Mucosa of stomach (tissue), 1 donor: ENCODE results near the gene SSH2.
"Not testable (repeated sequence)": the region's sequence is repeated elsewhere in the genome, so short reads cannot be mapped to it uniquely, and the experiment has no call there.

ENCODE experiments used
- H3K27me3 ChIP-seq: one replicate; pipeline ENCODE4 v1.7.0; 2013; ENCODE audit warnings: mild to moderate bottlenecking, low read length; ENCODE audit not compliant: control insufficient read depth, insufficient read depth
- H3K36me3 ChIP-seq: one replicate; pipeline ENCODE4 v1.7.0; 2013; ENCODE audit warnings: low read length; ENCODE audit not compliant: control insufficient read depth, insufficient read depth
- H3K4me1 ChIP-seq: one replicate; pipeline ENCODE4 v1.7.0; 2013; ENCODE audit warnings: mild to moderate bottlenecking, low read length; ENCODE audit not compliant: control insufficient read depth, insufficient read depth
- H3K4me3 ChIP-seq: one replicate; pipeline ENCODE4 v1.7.0; 2013; ENCODE audit warnings: low read length
- H3K9ac ChIP-seq: one replicate; pipeline ENCODE4 v1.7.0; 2013; ENCODE audit warnings: mild to moderate bottlenecking, low read length, moderate library complexity
- H3K9me3 ChIP-seq: one replicate; pipeline ENCODE4 v1.7.0; 2013; ENCODE audit warnings: mild to moderate bottlenecking, low read length, moderate library complexity; ENCODE audit not compliant: control insufficient read depth
- donor health status: Pancreatic carcinoma.

SSH2 gene

DNA sequence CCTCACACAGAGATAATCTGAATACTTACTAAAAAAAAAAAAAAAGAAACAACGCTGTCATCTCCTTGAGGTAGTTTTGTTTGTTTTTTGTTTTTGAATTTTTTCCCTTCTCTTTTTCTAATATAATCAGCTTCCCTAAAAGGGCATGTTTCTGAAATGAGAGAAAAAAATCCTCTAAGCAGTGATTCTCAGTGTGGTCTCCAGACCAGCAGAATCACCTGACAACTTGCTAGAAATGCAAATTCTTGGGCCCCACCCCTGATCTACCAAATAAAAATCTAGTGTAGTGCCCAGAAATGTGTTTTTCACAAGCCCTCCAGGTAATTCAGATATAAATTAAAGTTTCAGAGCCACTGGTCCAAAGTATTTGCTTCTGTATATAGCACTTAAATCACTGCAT lies 65.4 kb downstream of the SSH2 start:
- Histone ChIP-seq H3K4me1 (peaks cover 4% of the 10 kb centered on the region), H3K27me3 (no peaks in the 10 kb centered on the region), H3K4me3 (no peak overlapping the region), H3K9ac (no peak overlapping the region), H3K36me3 (no peaks in the 10 kb centered on the region), H3K9me3 (no peaks in the 10 kb centered on the region)

DNA sequence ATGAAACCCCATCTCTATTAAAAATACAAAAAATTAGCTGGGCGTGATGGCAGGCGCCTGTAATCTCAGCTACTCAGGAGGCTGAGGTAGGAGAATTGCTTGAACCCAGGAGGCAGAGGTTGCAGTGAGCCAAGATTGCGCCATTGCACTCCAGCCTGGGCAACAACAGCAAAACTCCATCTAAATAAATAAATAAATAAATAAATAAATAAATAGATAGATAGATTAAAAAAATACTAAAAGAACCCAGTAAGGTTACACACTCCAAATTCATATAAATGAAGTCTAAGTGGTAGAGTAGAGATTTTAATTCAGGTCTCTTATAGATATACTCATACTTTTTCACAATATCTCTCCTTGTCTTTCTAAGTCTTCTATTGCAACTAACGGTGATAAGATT lies 65.9 kb downstream of the SSH2 start:
- not testable (repeated sequence) for H3K9me3 ChIP-seq

DNA sequence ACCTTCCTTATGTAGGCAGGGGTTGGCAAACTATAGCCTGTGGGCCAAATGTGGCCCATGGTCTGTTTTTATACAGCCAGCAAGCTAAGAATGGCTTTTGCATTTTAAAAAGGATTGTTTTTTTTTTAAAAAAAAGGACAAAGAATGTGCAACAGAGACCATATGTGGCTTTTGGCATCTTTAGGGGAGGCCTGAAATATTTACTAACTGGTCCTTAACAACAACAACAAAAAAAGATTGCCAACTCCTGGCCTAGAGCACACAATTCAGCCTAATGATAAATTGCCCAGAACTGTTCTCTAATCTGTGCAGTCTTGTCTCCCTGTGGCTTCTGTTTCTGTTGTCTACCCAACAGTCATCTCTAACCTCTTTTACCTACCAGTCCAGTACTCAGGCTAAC lies 67.1 kb downstream of the SSH2 start:
- no peaks in the 10 kb centered on the region for H3K9me3 ChIP-seq
- no peaks in the 10 kb centered on the region for H3K36me3 ChIP-seq
- H3K27me3 ChIP-seq: no peaks in the 10 kb centered on the region

More for the DNA sequence above, 65.9 kb downstream of the SSH2 start:
- not testable (repeated sequence) for H3K36me3 ChIP-seq, H3K4me3 ChIP-seq, H3K9ac ChIP-seq, H3K27me3 ChIP-seq, H3K4me1 ChIP-seq

DNA sequence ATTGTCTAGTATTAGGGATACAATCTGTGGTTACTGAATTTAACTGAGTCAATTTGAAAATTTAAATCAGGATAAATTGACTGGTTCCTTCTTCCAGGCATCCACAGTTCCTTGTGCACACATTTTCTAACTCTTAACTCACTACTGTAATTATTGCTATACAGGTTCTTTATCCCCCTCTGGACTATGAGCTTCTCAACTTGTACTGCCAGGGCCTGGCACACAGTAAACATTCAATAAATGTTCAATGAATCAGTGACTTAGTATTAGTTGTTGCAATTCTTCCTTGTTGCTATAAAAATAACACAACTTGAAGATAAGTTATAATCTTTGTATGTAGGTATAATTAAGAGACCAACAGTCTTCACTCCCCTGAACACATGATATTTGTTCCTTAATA lies 67.9 kb downstream of the SSH2 start:
- Histone ChIP-seq H3K4me3 (no peak overlapping the region), H3K36me3 (no peaks in the 10 kb centered on the region), H3K9me3 (no peaks in the 10 kb centered on the region), H3K4me1 (peaks cover 4% of the 10 kb centered on the region), H3K27me3 (no peaks in the 10 kb centered on the region), H3K9ac (no peak overlapping the region)

More for the DNA sequence above, 67.1 kb downstream of the SSH2 start:
- no peak overlapping the region for H3K4me3 ChIP-seq
- peaks cover 4% of the 10 kb centered on the region for H3K4me1 ChIP-seq
- no peak overlapping the region for H3K9ac ChIP-seq

DNA sequence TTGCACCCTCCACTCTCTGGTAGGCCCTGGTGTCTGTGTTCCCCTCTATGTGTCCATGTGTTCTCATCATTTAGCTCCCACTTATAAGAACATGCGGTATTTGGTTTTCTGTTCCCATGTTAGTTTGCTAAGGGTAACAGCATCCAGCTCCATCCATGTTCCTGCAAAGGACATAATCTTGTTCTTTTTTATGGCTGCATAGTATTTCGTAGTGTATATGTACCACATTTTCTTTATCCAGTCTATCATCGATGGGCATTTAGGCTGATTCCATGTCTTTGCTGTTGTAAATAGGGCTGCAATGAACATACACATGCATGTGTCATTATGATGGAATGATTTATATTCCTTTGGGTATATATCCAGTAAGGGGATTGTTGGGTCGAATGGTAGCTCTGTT lies 70.6 kb downstream of the SSH2 start:
- H3K4me3 ChIP-seq, H3K27me3 ChIP-seq, H3K9ac ChIP-seq, H3K4me1 ChIP-seq, H3K9me3 ChIP-seq, H3K36me3 ChIP-seq: not testable (repeated sequence)

DNA sequence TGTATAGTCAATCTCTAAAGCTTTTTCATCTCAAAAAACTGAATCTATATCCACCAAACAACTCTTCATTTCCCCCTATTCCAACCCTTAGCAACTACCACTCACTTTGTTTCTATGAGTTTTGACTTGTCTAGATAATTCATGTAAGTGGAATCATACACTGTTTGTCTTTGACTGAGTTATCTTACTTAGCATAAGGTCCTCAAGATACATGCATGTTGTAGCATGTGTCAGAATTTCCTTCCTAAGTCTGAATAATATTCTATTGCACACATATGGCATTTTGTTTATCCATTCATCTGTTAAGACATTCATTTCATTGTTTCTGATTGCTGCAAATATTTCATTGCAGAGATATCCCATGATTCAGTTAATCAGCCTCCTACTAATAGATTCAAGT lies 72.2 kb downstream of the SSH2 start:
- no peaks in the 10 kb centered on the region for H3K36me3 ChIP-seq
- no peaks in the 10 kb centered on the region for H3K4me1 ChIP-seq
- no peaks in the 10 kb centered on the region for H3K27me3 ChIP-seq
- no peak overlapping the region for H3K9ac ChIP-seq
- no peak overlapping the region for H3K4me3 ChIP-seq
- H3K9me3 ChIP-seq: no peaks in the 10 kb centered on the region

DNA sequence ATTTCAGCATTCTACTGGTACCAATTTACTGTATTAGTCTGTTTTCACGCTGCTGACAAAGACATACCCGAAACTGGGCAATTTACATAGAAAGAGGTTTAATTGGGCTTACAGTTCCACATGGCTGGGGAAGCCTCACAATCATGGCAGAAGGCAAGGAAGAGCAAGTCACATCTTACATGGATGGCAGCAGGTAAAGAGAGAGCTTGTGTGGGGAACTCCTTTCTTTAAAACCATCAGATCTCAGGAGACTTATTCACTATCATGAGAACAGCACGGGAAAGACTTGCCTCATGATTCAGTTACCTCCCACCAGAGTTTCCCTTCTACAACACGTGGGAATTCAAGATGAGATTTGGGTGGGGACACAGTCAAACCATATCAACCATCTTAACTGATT lies 72.9 kb downstream of the SSH2 start:
- H3K9me3 ChIP-seq, H3K36me3 ChIP-seq, H3K9ac ChIP-seq, H3K4me1 ChIP-seq, H3K27me3 ChIP-seq, H3K4me3 ChIP-seq: not testable (repeated sequence)

DNA sequence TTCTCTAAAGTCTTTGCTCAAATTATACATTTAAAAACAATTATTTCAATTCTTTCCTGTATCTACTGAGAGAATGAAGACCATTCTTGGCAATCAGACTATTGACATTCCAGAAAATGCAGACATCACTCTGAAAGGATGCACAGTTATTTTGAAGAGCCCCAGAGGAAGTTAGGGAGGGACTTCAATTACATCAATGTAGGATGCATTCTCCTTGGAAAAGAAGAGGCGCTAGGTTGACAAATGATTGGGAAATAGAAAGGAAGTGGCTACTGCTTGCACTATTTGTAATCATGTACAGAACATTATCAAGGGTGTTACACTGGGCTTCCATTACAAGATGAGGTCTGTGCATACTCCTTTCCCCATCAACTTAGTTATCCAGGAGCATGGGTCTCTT lies 74.3 kb downstream of the SSH2 start:
- Histone ChIP-seq H3K36me3 (no peaks in the 10 kb centered on the region), H3K27me3 (no peaks in the 10 kb centered on the region), H3K4me3 (no peak overlapping the region), H3K9ac (no peak overlapping the region), H3K9me3 (no peaks in the 10 kb centered on the region), H3K4me1 (peaks cover 2% of the 10 kb centered on the region)

DNA sequence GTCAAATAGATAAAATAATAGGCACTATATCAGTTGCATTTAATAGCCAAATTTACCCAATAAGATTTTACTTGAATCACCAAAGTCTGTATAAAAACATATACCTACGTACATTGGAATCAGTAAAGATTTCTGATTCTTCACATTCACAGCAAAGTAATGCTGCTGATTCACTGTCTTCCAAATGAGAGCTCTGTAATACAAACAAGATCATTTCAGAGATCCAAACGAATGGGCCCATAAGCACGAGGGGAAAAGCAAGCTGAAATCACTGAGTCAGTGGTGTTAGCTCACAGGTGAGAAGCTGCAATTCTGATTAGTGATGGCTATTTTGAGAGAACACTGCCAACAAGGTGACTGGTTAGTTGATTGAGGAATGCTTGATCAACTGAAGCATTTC lies 81.3 kb downstream of the SSH2 start:
- Histone ChIP-seq H3K9me3 (no peaks in the 10 kb centered on the region), H3K9ac (no peak overlapping the region), H3K4me3 (no peak overlapping the region), H3K36me3 (no peaks in the 10 kb centered on the region), H3K27me3 (no peaks in the 10 kb centered on the region), H3K4me1 (peaks cover 8% of the 10 kb centered on the region)

DNA sequence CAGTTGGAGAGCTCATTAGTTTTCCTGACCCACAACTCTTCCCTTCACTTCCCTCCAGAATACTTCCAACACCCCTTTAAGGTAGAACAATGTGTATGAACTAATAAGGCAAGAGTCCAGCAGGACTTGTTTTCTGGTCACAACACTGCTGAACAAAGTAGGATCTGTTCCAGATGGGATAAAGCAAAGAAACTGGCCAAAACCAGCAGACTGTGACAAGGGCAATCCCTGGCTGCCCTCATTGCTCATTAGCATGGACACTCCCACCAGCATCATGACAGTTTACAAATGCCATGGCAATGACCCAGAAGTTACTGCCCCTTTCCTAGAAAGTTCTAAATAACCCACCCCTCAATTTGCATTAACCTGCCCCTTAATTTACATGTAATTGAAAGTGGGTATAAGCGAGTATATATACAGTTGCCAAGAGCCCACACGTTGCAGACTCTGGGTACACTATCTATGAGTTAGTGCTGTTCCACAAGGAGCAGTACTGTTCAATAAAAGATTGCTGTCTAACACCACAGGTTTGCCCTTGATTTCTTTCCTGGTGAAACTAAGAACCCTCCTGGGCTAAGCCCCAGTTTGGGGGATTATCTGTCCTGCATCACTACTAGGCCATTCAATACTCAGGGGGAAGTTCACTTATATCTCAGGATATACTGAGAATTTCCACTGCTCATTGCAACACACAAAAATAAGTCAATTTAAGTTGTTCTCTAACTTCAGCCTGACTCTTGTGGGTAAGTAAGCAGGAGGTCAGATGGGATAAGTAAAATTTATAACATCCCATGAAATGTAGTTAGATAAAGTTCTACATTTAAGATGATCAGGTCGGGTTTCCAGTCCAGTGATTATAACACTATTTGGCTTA lies 82.3 kb downstream of the SSH2 start:
- Histone ChIP-seq H3K36me3 (no peaks in the 10 kb centered on the region), H3K27me3 (no peaks in the 10 kb centered on the region), H3K4me1 (peaks cover 8% of the 10 kb centered on the region), H3K9ac (no peak overlapping the region), H3K9me3 (no peaks in the 10 kb centered on the region), H3K4me3 (no peak overlapping the region)

DNA sequence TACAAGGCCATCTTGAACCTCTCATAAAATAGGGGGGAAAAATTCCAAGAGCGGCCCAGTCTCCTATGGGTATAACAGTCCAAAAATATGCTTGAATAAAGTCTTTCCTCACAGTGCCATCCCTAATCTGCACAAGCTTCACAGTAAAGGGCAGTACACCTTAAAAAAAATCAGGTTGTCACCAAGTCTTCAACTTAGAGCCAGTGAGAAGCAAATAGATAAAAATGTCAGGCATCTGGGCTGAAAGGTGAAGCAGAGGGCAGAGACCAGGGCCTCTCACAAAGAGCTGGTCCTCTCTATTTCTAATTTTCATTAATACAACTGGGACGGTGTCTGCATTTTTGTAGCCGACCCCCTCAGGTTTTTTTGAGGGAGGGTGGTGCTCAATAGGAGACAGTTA lies 82.9 kb downstream of the SSH2 start:
- Histone ChIP-seq H3K9me3 (no peaks in the 10 kb centered on the region), H3K27me3 (no peaks in the 10 kb centered on the region), H3K9ac (no peak overlapping the region), H3K36me3 (no peaks in the 10 kb centered on the region), H3K4me3 (no peak overlapping the region), H3K4me1 (peaks cover 8% of the 10 kb centered on the region)

DNA sequence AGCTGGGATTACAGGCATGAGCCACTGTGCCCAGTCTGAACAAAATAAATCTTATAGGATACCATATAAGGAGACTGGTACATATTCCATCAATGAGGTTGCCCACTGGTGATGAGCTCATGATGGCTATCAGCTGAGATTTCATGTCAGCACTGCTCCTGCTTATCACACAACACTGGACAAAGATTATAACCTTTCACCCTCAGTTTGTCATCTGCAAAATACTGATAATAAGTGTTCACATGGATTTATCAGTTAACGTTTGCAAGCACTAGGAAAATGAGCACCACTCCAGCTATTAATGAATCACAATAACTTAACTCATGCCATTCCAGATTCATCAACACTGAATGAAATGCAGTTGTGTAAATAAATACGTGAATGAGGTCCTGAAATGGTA lies 83.7 kb downstream of the SSH2 start:
- H3K4me3 ChIP-seq: no peak overlapping the region
- no peaks in the 10 kb centered on the region for H3K9me3 ChIP-seq
- no peaks in the 10 kb centered on the region for H3K27me3 ChIP-seq
- H3K36me3 ChIP-seq: no peaks in the 10 kb centered on the region
- H3K9ac ChIP-seq: no peak overlapping the region
- H3K4me1 ChIP-seq: peaks cover 8% of the 10 kb centered on the region
